ENCODE measurements around the gene SPSB3.

The SPSB3 gene

DNA sequence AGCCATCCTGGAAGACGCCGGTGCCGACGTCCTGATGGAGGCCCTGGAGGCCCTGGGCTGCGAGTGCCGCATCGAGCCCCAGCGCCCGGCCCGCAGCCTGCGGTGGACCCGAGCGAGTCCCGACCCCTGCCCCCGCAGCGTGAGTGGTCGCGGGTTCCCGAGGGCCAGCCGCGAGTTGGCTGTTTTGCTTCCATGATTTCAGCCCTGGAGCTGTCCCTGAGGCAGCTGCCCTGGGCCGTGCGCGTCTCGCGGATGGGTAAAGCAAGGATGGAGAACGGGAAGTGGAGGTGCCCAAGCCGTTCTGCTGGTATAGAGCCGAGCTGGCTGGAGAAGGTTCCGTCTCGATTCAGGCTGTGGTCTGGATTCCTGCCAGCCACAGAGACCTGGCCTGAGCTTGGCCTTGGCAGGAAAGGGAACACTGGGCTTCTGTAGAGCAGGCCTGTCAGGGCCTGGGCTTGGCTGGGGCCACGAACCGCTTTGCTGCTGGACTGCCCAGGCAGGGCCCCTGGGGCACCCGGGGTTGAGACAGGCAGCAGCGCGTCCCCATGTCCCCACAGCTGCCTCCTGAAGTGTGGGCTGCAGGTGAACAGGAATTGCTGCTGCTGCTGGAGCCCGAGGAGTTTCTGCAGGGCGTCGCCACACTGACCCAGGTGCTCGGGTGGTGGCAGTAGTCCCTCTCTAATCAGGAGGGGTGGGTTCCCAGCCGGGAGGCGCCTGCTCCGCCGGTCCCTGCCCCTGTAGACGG, 8.5 kb downstream of the SPSB3 start:
- FAIRE-seq = no peak

DNA sequence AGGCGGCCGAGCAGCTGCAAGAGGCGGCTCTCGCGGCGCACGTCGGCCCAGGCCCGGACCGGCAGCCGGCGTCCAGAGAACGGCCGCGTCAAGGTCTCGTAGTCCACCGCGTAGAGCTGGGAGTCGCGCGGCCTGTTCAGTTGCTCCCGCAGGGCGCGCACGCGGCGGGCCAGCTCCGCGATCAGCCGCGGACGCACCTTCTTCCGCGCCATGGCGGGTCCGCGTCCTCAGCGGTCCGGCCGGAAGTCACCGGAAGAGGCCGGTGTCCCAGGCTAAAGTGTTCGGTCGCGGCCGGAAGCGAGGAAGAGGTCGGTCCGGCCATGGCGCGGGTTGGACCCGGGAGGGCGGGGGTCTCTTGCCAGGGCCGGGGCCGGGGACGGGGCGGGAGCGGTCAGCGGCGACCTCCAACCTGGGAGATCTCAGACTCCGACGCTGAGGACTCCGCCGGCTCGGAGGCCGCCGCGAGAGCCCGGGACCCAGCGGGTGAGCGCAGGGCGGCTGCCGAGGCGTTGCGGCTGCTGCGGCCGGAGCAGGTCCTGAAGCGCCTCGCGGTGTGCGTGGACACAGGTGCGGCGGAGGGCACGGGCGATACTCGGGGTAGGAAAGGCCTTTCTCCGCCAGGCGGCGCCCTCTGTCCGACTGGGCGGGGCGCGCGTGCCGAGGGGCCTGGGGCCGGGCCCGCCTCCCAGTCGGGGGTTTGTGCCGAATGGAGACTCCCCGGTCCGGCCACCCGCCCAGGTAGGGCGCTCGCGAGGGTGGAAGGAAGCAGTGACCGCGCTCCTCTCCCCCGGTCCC, 9.3 kb downstream of the SPSB3 start, which contains the start of gene MRPS34:
TSS of gene MRPS34 (minus strand) at position 227 of the 795 bp plus-strand sequence. CDS start at position 212, 15 bp downstream.
- FAIRE-seq = no peak

DNA sequence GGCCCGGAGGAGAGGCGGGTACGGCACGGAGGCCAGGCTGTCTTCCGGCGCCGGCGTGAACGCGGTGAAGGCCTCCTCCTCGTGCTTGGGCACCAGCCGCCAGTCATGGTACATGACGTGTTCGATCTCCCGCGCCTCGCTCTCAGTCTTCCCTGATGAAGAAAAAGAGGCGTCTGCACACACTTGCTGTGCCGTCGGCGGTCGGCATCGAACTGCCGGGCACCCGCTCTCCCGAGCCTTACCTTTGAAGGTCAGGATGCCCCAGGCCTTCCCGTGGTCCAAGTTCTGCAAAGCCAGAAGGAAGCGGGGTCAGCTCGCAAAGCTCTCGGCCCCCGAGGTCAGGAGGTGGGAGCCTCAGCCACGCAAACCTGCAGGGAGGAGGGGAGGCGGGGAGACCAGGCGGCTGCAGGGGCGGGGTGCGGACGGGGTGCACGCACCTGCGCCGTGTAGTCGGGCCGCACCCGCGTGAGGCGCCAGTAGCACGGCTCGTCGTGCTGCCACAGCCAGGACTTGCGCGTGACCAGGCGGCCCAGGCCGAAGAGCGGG, 9.9 kb downstream of the SPSB3 start, which contains the start of gene EME2:
TSS of gene EME2 (plus strand) at position 449 of the 546 bp plus-strand sequence. CDS start 418 bp downstream, outside the sequence.
- FAIRE-seq = no peak

DNA sequence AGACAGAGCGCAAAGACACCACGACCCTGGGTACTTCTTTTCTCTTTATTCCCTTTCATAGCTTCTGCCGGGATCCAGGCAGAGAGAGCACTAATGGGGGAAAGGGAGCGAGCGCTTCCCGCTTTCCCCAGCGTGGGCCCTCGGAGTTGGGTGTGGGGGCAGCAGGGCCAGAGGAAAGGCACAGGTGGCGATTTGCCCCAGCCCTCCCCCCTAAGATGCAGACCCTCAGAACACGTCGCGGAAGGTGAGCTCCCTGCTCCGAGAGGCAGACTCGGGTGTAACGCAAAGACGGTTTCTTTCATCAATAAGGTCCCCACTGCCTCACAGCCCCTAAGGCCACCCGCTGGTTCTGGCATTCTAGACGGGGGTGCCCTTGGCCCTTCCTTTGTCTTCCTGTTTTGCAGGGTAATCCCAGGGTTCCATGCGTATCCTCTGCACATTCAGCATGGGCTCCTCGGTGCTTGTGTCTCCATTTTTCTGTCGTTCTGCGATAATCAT, 10.5 kb downstream of the SPSB3 start:
- no peak for FAIRE-seq

DNA sequence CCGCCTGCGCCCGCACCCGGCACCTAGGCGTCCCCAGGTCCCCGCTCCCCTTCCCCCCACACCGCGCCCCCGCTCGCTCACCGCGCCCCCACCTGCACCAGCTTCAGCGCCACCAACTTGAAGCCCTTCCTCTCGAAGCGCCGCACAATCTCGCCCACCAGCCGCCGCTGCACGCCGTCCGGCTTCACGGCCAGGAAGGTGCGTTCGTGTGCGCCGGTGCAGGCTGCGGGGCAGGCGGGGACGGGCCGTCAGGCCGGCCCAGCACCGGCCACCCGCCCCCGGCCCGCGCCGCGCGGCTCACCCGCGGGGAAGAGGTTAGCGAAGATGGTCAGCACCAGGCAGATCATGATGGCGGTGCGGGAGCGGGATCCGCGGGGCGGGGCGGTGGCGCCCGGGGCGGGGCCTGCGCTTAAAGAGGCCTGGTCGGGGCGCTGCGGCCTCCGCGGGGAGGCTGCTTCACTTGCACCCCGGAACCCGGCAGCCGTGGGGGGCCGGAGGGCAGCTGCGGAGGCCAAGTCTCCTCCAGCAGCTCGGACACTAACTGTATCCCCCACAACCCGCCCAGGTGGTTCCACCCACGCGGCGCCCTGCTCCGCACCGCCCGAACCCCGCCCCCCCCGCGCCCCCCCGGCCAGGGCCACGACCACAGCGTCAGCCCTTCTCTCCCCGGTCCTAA, 11.0 kb downstream of the SPSB3 start, which contains the start of gene NME3:
TSS of gene NME3 (minus strand) at position 356 of the 676 bp plus-strand sequence. CDS start at position 347, 9 bp downstream.
- no peak for FAIRE-seq

DNA sequence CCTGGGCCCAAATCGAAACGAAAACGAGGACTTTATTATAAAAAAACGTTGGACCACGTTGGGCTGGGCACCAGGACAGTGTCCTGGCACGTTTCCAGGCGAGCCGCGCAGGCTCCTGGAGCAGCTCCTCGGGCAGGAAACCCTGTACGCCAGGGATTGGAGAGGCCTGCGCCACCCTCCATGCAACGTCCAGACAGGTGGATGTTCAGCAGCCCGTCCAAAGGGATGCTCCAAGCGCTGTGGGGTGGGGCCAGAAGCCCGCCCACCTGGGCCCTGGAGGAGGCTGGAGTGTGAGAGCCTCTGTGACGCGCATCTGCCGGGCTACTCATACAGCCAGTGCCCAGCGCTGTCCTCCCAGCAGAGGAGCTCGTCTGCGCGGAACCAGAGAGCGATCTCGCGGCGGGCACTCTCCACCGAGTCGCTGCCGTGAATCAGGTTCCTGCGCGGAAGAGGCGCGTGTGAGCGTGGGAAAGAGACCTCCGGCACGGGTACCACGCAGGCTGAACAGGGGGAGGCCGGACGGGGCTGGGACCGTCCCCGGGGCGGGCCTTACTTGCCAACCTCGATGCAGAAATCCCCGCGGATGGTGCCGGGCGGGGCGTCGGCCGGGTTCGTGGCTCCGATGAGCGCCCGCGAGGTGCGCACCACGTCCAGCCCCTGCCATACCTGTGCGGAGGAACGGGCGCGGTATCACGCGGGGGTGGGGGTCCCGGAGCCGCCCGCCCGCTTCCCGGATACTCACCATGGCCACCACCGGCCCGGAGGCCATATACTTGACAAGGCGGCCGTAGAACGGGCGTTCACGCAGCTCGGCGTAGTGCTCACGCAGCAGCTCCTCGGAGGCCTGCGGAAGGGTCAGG, 11.8 kb downstream of the SPSB3 start:
- FAIRE-seq = no peak

DNA sequence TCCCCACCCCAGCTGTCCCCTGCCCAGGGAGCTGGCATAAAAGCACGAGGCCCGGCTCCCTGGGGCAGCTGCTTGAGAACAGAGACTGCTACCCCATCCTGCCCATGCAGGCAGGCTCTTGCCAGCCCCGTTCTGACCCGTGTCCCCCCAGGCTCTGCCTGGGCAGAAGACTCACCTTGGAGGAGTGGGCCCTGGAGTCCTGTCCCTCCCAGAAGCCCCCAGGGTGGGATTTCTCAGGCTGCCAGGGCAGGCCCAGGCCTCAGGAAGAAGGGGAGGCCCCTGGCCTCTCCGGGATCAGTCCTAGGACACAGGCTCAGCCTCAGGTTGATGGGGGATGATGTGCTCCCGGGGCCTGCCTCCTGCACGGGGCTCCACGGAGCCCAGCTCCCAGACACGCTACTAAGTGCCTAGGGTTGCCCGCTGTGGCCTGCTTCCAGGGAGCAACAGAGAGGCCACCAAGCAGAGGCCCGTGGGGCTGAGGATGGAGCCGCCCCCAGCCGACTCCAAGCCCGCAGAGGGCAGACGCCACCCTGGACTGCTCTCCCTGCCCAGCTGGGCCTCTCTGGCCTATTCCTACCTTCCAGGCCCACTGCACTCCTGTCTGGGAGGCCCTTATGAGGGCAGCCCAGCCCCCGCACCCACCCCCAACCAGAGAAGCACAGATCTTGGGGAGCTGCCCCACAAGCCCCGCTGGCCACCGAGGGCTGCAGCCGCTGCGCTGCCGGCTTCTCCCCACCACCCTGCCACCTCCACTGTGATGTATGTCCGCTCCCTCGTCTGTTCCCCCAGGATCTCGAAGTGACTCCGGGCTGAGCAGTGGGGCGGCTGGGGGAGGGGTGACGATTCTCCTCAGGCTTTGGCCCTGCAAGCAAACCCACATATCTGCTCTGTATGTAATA, 12.7 kb downstream of the SPSB3 start:
- no peak for FAIRE-seq

DNA sequence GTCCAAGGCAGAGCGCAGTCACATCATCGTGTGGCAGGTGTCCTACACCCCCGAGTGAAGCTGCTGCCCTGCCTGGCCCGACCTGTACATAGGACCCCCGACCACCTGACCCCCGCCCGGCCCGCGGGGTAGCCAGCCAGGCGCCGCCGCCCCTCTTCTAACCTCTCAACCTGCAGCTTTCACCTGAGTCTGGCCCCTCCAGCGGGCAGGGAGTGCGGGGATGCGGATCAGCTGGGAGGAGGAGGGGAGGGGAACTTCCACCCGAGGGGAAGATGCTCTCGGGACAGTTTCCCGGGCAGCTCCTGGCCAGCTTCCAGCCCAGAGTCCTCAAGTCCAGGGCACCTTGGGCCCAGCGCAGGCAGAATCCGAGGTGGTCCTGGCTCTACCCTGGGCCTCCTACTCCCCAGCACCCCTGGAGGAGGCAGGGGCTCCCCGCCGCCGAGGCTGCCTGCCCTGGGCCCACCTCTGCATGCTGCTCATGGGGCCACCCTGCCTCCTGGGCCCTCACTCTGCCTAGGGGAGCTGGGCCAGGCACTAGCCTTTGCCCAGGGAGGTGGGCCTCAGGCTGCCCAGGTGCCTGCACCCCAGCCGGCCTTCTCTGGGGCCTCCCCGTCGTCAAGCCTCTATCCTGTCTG, 13.5 kb downstream of the SPSB3 start:
- no peak for FAIRE-seq

DNA sequence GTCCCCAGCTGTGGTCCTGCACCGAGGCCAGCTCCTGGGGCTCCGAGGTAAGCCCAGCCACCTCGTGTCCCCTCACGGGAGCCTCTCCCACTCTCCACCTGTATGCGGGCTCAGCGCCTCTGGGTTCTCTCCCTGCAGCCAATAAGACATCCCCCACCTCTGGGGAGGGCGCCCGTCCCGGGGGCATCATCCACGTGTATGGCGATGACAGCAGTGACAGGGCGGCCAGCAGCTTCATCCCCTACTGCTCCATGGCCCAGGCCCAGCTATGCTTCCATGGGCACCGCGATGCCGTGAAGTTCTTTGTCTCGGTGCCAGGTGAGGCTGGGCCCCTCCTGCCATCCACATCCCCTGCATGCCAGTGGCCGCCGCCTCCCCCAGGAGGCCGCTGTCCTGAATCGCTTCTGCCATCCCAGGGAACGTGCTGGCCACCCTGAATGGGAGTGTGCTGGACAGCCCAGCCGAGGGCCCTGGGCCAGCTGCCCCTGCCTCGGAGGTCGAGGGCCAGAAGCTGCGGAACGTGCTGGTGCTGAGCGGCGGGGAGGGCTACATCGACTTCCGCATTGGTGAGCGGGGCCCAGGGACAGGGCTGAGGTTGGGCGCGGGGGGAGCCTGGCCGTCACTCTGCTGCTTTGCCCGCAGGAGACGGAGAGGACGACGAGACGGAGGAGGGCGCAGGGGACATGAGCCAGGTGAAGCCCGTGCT, 14.2 kb downstream of the SPSB3 start:
- no peak for FAIRE-seq

DNA sequence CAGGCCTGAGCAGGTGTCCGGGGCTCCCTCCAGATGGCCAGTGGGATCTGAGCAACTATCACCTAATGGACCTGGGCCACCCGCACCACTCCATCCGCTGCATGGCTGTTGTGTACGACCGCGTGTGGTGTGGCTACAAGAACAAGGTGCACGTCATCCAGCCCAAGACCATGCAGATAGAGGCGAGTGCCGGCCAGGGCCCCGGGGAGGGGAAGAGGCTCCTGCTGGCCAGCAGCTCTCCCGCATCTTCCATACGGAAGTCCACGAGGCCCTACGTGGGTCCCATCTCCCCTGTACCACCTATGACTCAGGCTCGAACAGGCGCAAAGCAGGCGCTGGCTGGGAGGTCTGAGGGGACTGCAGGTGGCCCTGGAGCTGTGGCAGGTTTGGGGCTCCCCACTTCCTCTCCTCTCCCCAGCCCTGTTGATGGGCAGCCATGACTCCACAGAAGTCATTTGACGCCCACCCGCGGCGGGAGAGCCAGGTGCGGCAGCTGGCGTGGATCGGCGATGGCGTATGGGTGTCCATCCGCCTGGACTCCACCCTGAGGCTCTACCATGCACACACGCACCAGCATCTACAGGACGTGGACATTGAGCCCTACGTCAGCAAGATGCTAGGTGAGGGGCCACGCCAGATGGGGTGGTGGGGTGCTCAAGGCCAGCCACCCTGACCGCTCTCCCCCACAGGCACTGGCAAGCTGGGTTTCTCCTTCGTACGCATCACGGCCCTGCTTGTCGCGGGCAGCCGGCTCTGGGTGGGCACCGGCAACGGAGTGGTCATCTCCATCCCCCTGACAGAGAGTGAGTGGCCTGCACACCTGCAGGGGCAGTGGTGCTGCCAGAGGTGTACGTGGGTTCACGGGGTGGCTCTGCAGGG, 15.0 kb downstream of the SPSB3 start:
- no peak for FAIRE-seq

DNA sequence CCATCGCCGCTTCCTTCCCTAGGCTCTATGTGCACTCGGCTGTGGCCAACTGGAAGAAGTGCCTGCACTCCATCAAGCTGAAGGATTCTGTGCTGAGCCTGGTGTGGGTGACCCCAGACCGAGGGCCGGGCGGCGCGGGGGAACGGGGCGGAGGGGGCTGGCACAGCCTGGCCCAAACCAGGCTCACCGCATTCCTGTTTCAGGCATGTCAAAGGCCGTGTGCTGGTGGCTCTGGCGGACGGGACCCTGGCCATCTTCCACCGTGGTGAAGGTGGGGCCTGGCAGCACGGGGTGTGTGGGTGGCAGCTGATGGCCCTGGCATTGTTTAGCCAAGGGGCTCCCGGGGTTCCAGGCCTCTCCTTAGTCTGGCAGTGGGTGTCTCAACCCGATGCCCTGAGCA, 15.7 kb downstream of the SPSB3 start:
- no peak for FAIRE-seq

DNA sequence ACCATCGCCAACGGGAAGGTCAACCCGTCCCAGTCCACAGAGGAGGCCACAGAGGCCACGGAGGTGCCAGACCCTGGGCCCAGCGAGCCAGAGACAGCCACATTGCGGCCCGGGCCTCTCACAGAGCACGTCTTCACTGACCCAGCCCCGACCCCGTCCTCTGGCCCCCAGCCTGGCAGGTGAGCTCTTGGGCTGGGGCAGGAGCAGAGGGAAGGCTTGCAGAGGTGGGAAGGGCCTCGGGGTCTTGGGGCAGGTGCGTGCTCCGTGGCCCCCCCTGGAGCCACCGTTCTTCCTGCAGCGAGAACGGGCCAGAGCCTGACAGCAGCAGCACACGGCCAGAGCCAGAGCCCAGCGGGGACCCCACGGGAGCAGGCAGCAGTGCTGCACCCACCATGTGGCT, 16.1 kb downstream of the SPSB3 start:
- no peak for FAIRE-seq

DNA sequence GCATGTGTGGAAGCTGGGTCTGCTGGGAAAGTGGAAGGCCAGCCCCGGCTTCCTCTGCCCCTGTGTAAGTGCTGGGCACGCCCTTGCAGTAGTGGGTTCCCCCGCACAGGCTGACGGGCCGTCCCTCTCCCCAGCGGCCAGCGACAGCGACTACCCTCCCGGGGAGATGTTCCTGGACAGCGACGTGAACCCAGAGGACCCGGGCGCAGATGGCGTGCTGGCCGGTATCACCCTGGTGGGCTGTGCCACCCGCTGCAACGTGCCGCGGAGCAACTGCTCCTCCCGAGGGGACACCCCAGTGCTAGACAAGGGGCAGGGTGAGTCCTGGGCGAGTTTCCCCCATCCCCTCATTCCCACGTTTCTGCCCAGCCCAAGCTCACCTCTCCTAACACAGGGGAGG, 16.5 kb downstream of the SPSB3 start:
- no peak for FAIRE-seq

DNA sequence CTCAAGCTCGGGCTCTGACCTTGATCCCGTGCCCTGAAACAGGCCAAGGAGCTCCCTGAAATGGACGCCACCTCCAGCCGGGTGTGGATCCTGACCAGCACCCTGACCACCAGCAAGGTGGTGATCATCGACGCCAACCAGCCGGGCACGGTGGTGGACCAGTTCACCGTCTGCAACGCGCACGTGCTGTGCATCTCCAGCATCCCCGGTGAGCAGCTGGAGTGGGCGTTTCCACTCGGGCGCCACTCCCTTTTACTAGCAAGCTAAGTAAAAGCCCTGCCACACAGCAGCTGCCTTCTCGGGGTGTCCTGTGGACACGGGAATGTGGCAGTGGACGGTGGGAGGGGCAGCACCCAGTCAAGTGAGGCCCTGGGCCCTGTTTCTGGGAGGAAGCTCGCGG, 17.4 kb downstream of the SPSB3 start:
- no peak for FAIRE-seq

DNA sequence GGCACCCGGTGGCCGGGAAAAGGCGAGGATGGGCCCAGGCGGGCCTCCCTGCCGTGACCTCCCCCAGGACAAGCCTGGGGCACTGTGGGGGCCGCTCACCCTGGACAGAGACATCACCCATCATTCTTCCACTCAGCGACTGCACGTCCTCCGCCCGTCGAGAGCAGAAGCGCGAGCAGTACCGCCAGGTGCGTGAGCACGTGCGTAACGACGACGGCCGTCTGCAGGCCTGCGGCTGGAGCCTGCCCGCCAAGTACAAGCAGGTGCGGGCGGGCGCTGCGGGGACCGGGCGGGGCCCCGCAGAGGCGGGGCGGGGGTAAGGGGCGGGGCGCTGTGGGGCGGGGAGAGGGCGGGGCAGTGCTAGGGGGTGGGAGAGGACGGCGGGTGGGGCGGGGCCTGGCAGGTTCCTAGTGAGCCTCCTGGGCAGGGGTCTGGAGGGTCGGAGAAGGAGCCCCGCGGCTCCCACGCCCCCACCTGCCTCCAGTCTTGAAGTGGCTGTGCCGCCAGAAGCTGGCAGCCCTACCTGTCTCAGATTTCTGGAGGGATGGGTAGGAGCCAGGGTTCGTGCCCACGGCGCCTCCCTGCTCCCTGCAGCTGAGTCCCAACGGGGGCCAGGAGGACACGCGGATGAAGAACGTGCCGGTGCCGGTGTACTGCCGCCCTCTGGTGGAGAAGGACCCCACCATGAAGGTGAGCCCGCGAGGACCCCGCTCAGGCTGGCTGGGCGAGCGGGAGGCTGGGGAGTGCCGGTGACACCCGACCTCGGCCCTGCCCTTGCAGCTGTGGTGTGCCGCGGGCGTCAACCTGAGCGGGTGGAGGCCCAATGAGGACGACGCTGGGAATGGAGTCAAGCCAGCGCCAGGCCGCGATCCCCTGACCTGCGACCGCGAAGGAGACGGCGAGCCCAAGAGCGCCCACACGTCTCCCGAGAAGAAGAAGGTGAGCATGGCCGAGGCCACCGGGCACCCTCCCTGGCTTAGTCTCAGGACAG, 18.6 kb downstream of the SPSB3 start:
- FAIRE-seq = no peak

DNA sequence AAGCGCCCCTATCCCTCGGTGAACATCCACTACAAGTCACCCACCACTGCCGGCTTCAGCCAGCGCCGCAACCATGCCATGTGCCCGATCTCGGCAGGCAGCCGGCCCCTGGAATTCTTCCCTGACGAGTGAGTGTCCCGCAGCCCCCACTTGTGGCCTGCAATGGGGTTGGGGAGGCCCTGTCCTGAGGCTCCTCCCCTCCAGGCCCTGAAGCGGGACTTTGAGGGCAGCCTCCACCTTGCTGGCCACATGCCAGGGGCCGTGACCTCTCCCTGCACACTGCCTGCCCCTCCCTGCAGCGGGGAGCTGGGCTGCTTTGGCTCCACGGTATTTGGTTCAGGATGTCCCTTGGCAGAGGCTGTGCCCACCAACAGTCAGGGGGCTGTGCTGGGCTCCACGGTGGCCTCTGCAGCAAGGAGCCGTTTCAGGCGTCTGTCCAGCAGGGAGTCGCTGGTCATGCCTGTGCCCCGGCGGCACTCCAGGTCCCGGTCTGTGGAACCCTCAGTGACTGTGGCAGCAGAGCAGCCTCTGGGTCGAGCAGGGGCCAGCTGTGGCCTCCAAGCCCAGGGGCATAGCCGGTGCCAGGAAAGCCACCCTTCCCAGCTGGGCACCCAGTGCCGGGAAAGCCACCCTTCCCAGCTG, 19.4 kb downstream of the SPSB3 start:
- FAIRE-seq = no peak

Data from endometrium (tissue), 2 donors.